Breast epithelium (tissue), 4 donors: ENCODE measurements around the gene FUBP3. TPM values are rescaled to one million over a fixed set of nuclear protein-coding genes. Genes with fewer than 3 reads are reported as not detected.

Experiments used
- DNase-seq, 2 donors: peaks; one replicate each; pipeline ENCODE4 v3.0.0-alpha.2; 2019; ENCODE audit warnings: low spot score in 2 of 2
- H3K27ac ChIP-seq, 2 donors: fragments of 200-600 bp; sonication (generic) in 1 of 2; one replicate each; pipeline ENCODE4 v1.5.1; 2016 to 2019; ENCODE audit warnings: mild to moderate bottlenecking in 1 of 2
- H3K27me3 ChIP-seq, 2 donors: fragments of 200-600 bp; sonication (generic) in 1 of 2; one replicate each; pipeline versions ENCODE4 v1.5.1 to v1.6.0; 2017 to 2019; ENCODE audit warnings: control low read depth in 1 of 2, mild to moderate bottlenecking in 1 of 2
- H3K36me3 ChIP-seq: fragments of 200-600 bp; one replicate; pipeline ENCODE4 v1.5.1; 2019
- H3K4me1 ChIP-seq, 2 donors: fragments of 200-600 bp; sonication (generic); one replicate each; pipeline ENCODE4 v1.5.1; 2016 to 2019; ENCODE audit warnings: control low read depth in 1 of 2
- H3K4me3 ChIP-seq, 3 donors: fragments of 200-600 bp; sonication (generic); 1 replicate in 2 of 3; 2 replicates in 1 of 3; pipeline ENCODE4 v1.5.1; 2016 to 2019; ENCODE audit warnings: mild to moderate bottlenecking in 3 of 3, moderate library complexity in 2 of 3
- H3K9me3 ChIP-seq, 2 donors: fragments of 200-600 bp; sonication (generic) in 1 of 2; one replicate each; pipeline ENCODE4 v1.5.1; 2016 to 2019; ENCODE audit warnings: control low read depth in 1 of 2
- CTCF ChIP-seq, 3 donors: fragments of 450-650 bp; IDR thresholded peaks; one replicate each; pipeline ENCODE4 v1.5.1; 2016 to 2017; ENCODE audit warnings: antibody characterized with exemption in 3 of 3, mild to moderate bottlenecking in 3 of 3, moderate library complexity in 3 of 3
- POLR2A ChIP-seq: fragments of 450-650 bp; IDR thresholded peaks from one replicate; pipeline ENCODE4 v1.6.1; 2016; ENCODE audit warnings: antibody characterized with exemption, mild to moderate bottlenecking, moderate library complexity
- POLR2AphosphoS5 ChIP-seq, 3 donors: sonication (generic); formaldehyde crosslinking; IDR thresholded peaks; one replicate each; pipeline ENCODE4 v1.6.1; 2017; ENCODE audit warnings: antibody characterized with exemption in 3 of 3
- intact Hi-C: fragments of 100-400 bp; cut with DNase I; formaldehyde crosslinking; loops from one replicate; pipeline ENCODE4 v1.15.1; 2023; ENCODE audit warnings: low total_unique reads
- total RNA-seq, 3 donors: library from RNA; depleted of rRNA; stranded (reverse); fragments of >200 nt; gene quantifications; one replicate each; pipeline ENCODE4 v1.1.0, GENCODE V29; 2016

Gene FUBP3
- total RNA-seq, 3 donors from 2014 or later = 36.6 to 42.6 (median 38.7) TPM

GRCh38 chr9:130581766-130582165, 2.4 kb downstream of the FUBP3 start:
- Histone ChIP-seq H3K27ac (no peak overlapping the region), H3K27me3 (no peaks in the 10 kb centered on the region), H3K36me3 (no peaks in the 10 kb centered on the region), H3K4me1 (peaks cover 5 to 10% of the 10 kb centered on the region in 2 donors), H3K9me3 (no peaks in the 10 kb centered on the region), H3K4me3 (no peak overlapping the region)
- DNase-seq = no peak
- TF ChIP-seq POLR2A (no peak), POLR2AphosphoS5 (IDR thresholded peaks at IDR 0.05) (no peak), CTCF (IDR thresholded peaks at IDR 0.05) (no peak)
- intact Hi-C loops = no loop called here

- Histone ChIP-seq H3K27me3 (no peaks in the 10 kb centered on the region), H3K36me3 (no peaks in the 10 kb centered on the region), H3K9me3 (no peaks in the 10 kb centered on the region), H3K4me3 (no peak overlapping the region), H3K27ac (no peak overlapping the region), H3K4me1 (peaks cover 5 to 10% of the 10 kb centered on the region in 2 donors)
- no peak for DNase-seq
- intact Hi-C loops = no loop called here
- no peak for TF ChIP-seq CTCF (IDR thresholded peaks at IDR 0.05)
- TF ChIP-seq POLR2AphosphoS5 (IDR thresholded peaks at IDR 0.05) = no peak
- no peak for TF ChIP-seq POLR2A
Measured at GRCh38 chr9:130583271-130583670, 3.9 kb downstream of the FUBP3 start.

GRCh38 chr9:130587921-130588320, 8.5 kb downstream of the FUBP3 start:
- Histone ChIP-seq H3K4me3 (no peak overlapping the region), H3K27me3 (no peaks in the 10 kb centered on the region), H3K4me1 (no peaks in the 10 kb centered on the region), H3K36me3 (no peaks in the 10 kb centered on the region), H3K27ac (no peak overlapping the region), H3K9me3 (no peaks in the 10 kb centered on the region)
- DNase-seq = no peak
- intact Hi-C loops = loop anchor here (5.0 kb wide), 1 partner anchor 594 kb away; no protein-coding TSS in a partner anchor
- TF ChIP-seq CTCF (IDR thresholded peaks at IDR 0.05) (no peak), POLR2AphosphoS5 (IDR thresholded peaks at IDR 0.05) (no peak), POLR2A (no peak)

GRCh38 chr9:130588416-130588815, 9.0 kb downstream of the FUBP3 start:
- intact Hi-C loops = loop anchor here (5.0 kb wide), 1 partner anchor 594 kb away; no protein-coding TSS in a partner anchor
- Histone ChIP-seq H3K4me3 (no peak overlapping the region), H3K36me3 (no peaks in the 10 kb centered on the region), H3K27me3 (no peaks in the 10 kb centered on the region), H3K4me1 (no peaks in the 10 kb centered on the region), H3K9me3 (no peaks in the 10 kb centered on the region), H3K27ac (no peak overlapping the region)
- no peak for DNase-seq
- no peak for TF ChIP-seq POLR2A
- no peak for TF ChIP-seq POLR2AphosphoS5 (IDR thresholded peaks at IDR 0.05)
- no peak for TF ChIP-seq CTCF (IDR thresholded peaks at IDR 0.05)

- Histone ChIP-seq H3K4me3 (no peak overlapping the region), H3K36me3 (no peaks in the 10 kb centered on the region), H3K27ac (no peak overlapping the region), H3K27me3 (no peaks in the 10 kb centered on the region), H3K4me1 (no peaks in the 10 kb centered on the region), H3K9me3 (no peaks in the 10 kb centered on the region)
- DNase-seq = no peak
- TF ChIP-seq CTCF (IDR thresholded peaks at IDR 0.05) = no peak
- TF ChIP-seq POLR2AphosphoS5 (IDR thresholded peaks at IDR 0.05) = no peak
- TF ChIP-seq POLR2A = no peak
- intact Hi-C loops = loop anchor here (5.0 kb wide), 1 partner anchor 593 kb away; no protein-coding TSS in a partner anchor
Measured at GRCh38 chr9:130589754-130590153, 10.4 kb downstream of the FUBP3 start.
